ENCODE results near the gene METAP1D.
"Not testable (repeated sequence)": the region's sequence is repeated elsewhere in the genome, so short reads cannot be mapped to it uniquely, and the experiment has no call there.

METAP1D gene

GRCh38 chr2:172113617-172114016 lies 113.9 kb downstream of the METAP1D start:
- H3K4me3 ChIP-seq (ENCODE audit: low read depth, low read length), result no peak overlapping the region
- peak; percentile 29; the same call in 1 of the 2 replicates for TF ChIP-seq CTCF (IDR thresholded peaks at IDR 0.05; ENCODE audit: borderline replicate concordance, insufficient read depth, low read depth, low read length)

GRCh38 chr2:172114176-172114575 lies 114.4 kb downstream of the METAP1D start:
- H3K4me3 ChIP-seq (ENCODE audit: low read depth, low read length), result not testable (repeated sequence)

- no peak overlapping the region for H3K4me3 ChIP-seq (ENCODE audit: low read depth, low read length)
- no peak for TF ChIP-seq CTCF (IDR thresholded peaks at IDR 0.05; ENCODE audit: borderline replicate concordance, insufficient read depth, low read depth, low read length)
Observed at GRCh38 chr2:172114579-172114978, 114.8 kb downstream of the METAP1D start.

GRCh38 chr2:172116107-172116506 lies 116.4 kb downstream of the METAP1D start:
- H3K4me3 ChIP-seq (ENCODE audit: low read depth, low read length), result no peak overlapping the region
- TF ChIP-seq CTCF (IDR thresholded peaks at IDR 0.05; ENCODE audit: borderline replicate concordance, insufficient read depth, low read depth, low read length), result no peak

- TF ChIP-seq CTCF (IDR thresholded peaks at IDR 0.05; ENCODE audit: borderline replicate concordance, insufficient read depth, low read depth, low read length), result no peak
- no peak overlapping the region for H3K4me3 ChIP-seq (ENCODE audit: low read depth, low read length)
Observed at GRCh38 chr2:172119089-172119488, 119.3 kb downstream of the METAP1D start.

- no peak overlapping the region for H3K4me3 ChIP-seq (ENCODE audit: low read depth, low read length)
- no peak for TF ChIP-seq CTCF (IDR thresholded peaks at IDR 0.05; ENCODE audit: borderline replicate concordance, insufficient read depth, low read depth, low read length)
Observed at GRCh38 chr2:172120118-172120517, 120.4 kb downstream of the METAP1D start.

- TF ChIP-seq CTCF (IDR thresholded peaks at IDR 0.05; ENCODE audit: borderline replicate concordance, insufficient read depth, low read depth, low read length), result no peak
- H3K4me3 ChIP-seq (ENCODE audit: low read depth, low read length), result no peak overlapping the region
Observed at GRCh38 chr2:172128484-172128883, 128.7 kb downstream of the METAP1D start.

- no peak overlapping the region for H3K4me3 ChIP-seq (ENCODE audit: low read depth, low read length)
- no peak for TF ChIP-seq CTCF (IDR thresholded peaks at IDR 0.05; ENCODE audit: borderline replicate concordance, insufficient read depth, low read depth, low read length)
Observed at GRCh38 chr2:172129404-172129803, 129.7 kb downstream of the METAP1D start.
